ENCODE data around the gene SLC39A1. TPM values are rescaled to one million over a fixed set of nuclear protein-coding genes. Genes with fewer than 3 reads are reported as not detected.

SLC39A1 gene
- total and polyA plus RNA-seq, 2 of the 8 experiments (the other 6 are each of a cell fraction or from before 2014, with no cell fraction given), result 238 to 337 TPM

- TF ChIP-seq CHD7 (IDR thresholded peaks at IDR 0.05; ENCODE audit: insufficient replicate concordance, low read length) (no peak), RXRA (IDR thresholded peaks at IDR 0.05; ENCODE audit: insufficient read depth, low read depth, low read length) (no peak), HDAC2 (IDR thresholded peaks at IDR 0.05; ENCODE audit: borderline replicate concordance in 1 of 2, low read depth in 2 of 2, low read length in 2 of 2) (no peak)
Measured at GRCh38 chr1:153959454-153959853, 3.9 kb downstream of the SLC39A1 start (continued).
